OCI-LY7 (cell line): ENCODE measurements around the gene PRODH2. TPM values are rescaled to one million over a fixed set of nuclear protein-coding genes. Genes with fewer than 3 reads are reported as not detected.

Experiments
- BruUV-seq: library from RNA; stranded (reverse); fragments of 400-500 nt; replicated peaks from 2 replicates; lab custom pipeline; 2021; lab: Mats Ljungman, UMichigan
- CTCF ChIA-PET: fragments of 300-600 bp; sonication (Branson Sonifier 250); formaldehyde crosslinking; loops from one replicate; lab custom pipeline; 2022; ENCODE audit warnings: antibody characterized with exemption; ENCODE audit not compliant: unreplicated experiment; lab: Charles Lee
- POLR2A ChIA-PET: fragments of 300-600 bp; sonication (Branson Sonifier 250); formaldehyde crosslinking; loops from one replicate; lab custom pipeline; 2022; ENCODE audit warnings: antibody characterized with exemption; lab: Charles Lee
- DNase-seq: peaks from one replicate; pipeline ENCODE4 v3.0.0-alpha.2; 2015; ENCODE audit warnings: low spot score
- H2AFZ ChIP-seq: fragments of 200-600 bp; sonication (generic), shearing (Covaris generic); 2 replicates; pipeline ENCODE4 v1.6.1; 2014; ENCODE audit warnings: mild to moderate bottlenecking, antibody characterized with exemption, low read length, moderate library complexity
- H3K27ac ChIP-seq: fragments of 200-600 bp; sonication (generic); 2 replicates; pipeline ENCODE4 v1.5.1; 2014; ENCODE audit warnings: mixed run types, low read depth, mild to moderate bottlenecking, moderate library complexity, low read length, inconsistent platforms; ENCODE audit not compliant: poor library complexity, severe bottlenecking
- H3K36me3 ChIP-seq: fragments of 200-600 bp; sonication (generic); 2 replicates; pipeline ENCODE4 v1.6.1; 2014; ENCODE audit warnings: mild to moderate bottlenecking, antibody characterized with exemption, low read length, moderate library complexity, mixed read lengths; ENCODE audit not compliant: insufficient read depth
- H3K4me1 ChIP-seq: fragments of 200-600 bp; sonication (generic); 2 replicates; pipeline ENCODE4 v1.5.1; 2014; ENCODE audit warnings: mild to moderate bottlenecking, low read length; ENCODE audit not compliant: insufficient read depth, poor library complexity, severe bottlenecking
- H3K4me2 ChIP-seq: fragments of 200-600 bp; sonication (generic); 2 replicates; pipeline ENCODE4 v1.6.1; 2014; ENCODE audit warnings: mild to moderate bottlenecking, low read length
- H3K4me3 ChIP-seq: fragments of 200-600 bp; sonication (generic); 2 replicates; pipeline ENCODE4 v1.5.1; 2014; ENCODE audit warnings: mild to moderate bottlenecking, low read depth, low read length; ENCODE audit not compliant: poor library complexity, severe bottlenecking
- H3K79me2 ChIP-seq: fragments of 200-600 bp; sonication (generic); 2 replicates; pipeline ENCODE4 v1.6.1; 2016; ENCODE audit warnings: low read depth, mild to moderate bottlenecking, low read length, moderate library complexity, mixed read lengths; ENCODE audit not compliant: insufficient read depth
- H3K9me2 ChIP-seq: fragments of 200-600 bp; sonication (generic); 2 replicates; pipeline ENCODE4 v1.6.1; 2016; ENCODE audit warnings: mild to moderate bottlenecking, low read length, mixed read lengths; ENCODE audit not compliant: insufficient read depth
- H3K9me3 ChIP-seq: fragments of 200-600 bp; sonication (generic); 2 replicates; pipeline ENCODE4 v1.6.1; 2014; ENCODE audit warnings: mild to moderate bottlenecking, mixed run types, low read length, mixed read lengths
- H4K20me1 ChIP-seq: fragments of 200-600 bp; sonication (generic); 2 replicates; pipeline ENCODE4 v1.6.1; 2014; ENCODE audit warnings: mild to moderate bottlenecking, antibody characterized with exemption, low read length, moderate library complexity, mixed read lengths; ENCODE audit not compliant: insufficient read depth
- CTCF ChIP-seq: fragments of 200-600 bp; sonication (generic); conservative IDR thresholded peaks from 2 replicates; pipeline ENCODE4 v1.5.1; 2014; ENCODE audit warnings: mild to moderate bottlenecking, antibody characterized with exemption, low read length, moderate library complexity, mixed read lengths
- EZH2phosphoT487 ChIP-seq: fragments of 200-600 bp; sonication (generic); IDR thresholded peaks from 2 replicates; pipeline ENCODE4 v1.6.1; 2018; ENCODE audit warnings: low read depth, borderline replicate concordance, mild to moderate bottlenecking, mixed run types, antibody characterized with exemption, low read length, moderate library complexity, mixed read lengths
- intact Hi-C: fragments of 100-400 bp; cut with micrococcal nuclease; formaldehyde crosslinking; loops from one replicate; pipeline ENCODE4 v1.10.0; 2022; ENCODE audit not compliant: unreplicated experiment
- total RNA-seq, 2 experiments: library from RNA; depleted of rRNA in 1 of 2; stranded (reverse); fragments of >200 nt in 1 of 2; shearing (Covaris generic) in 1 of 2; gene quantifications; 2 replicates each; pipeline ENCODE4 v1.2.3, GENCODE V29; 2014 to 2022

Gene PRODH2
- total RNA-seq, 2 experiments from 2014 or later: not detected

- Histone ChIP-seq H3K4me2 (no peak overlapping the region), H2AFZ (no peak overlapping the region), H3K4me1 (no peaks in the 10 kb centered on the region), H3K27ac (no peak overlapping the region), H4K20me1 (no peaks in the 10 kb centered on the region), H3K9me2 (no peaks in the 10 kb centered on the region), H3K79me2 (no peaks in the 10 kb centered on the region), H3K4me3 (no peak overlapping the region), H3K36me3 (no peaks in the 10 kb centered on the region), H3K9me3 (no peaks in the 10 kb centered on the region)
- ChIA-PET CTCF (no interaction called here), POLR2A (no interaction called here)
- intact Hi-C loops: no loop called here
- TF ChIP-seq CTCF (no peak), EZH2phosphoT487 (no peak)
- DNase-seq: no peak
- BruUV-seq: no TSS peak
Measured at GRCh38 chr19:35813043-35813890, 622 bp upstream of the PRODH2 start.

- no peak overlapping the region for H3K27ac ChIP-seq
- DNase-seq: no peak
- no peaks in the 10 kb centered on the region for H4K20me1 ChIP-seq
- no TSS peak for BruUV-seq
- no peaks in the 10 kb centered on the region for H3K9me3 ChIP-seq
- intact Hi-C loops: no loop called here
- CTCF ChIA-PET: no interaction called here
- H3K4me1 ChIP-seq: no peaks in the 10 kb centered on the region
- H3K9me2 ChIP-seq: no peaks in the 10 kb centered on the region
- POLR2A ChIA-PET: no interaction called here
- no peak for TF ChIP-seq CTCF
- no peak for TF ChIP-seq EZH2phosphoT487
- no peak overlapping the region for H2AFZ ChIP-seq
- H3K79me2 ChIP-seq: no peaks in the 10 kb centered on the region
- H3K36me3 ChIP-seq: no peaks in the 10 kb centered on the region
- H3K4me3 ChIP-seq: no peak overlapping the region
- H3K4me2 ChIP-seq: no peak overlapping the region
Measured at GRCh38 chr19:35811317-35812219, 1.1 kb downstream of the PRODH2 start.
